ENCODE data around the gene SMG6. TPM values are rescaled to one million over a fixed set of nuclear protein-coding genes. Genes with fewer than 3 reads are reported as not detected.

The SMG6 gene
- polyA plus RNA-seq, 1 donor from 2014 or later = 5.9 TPM

DNA sequence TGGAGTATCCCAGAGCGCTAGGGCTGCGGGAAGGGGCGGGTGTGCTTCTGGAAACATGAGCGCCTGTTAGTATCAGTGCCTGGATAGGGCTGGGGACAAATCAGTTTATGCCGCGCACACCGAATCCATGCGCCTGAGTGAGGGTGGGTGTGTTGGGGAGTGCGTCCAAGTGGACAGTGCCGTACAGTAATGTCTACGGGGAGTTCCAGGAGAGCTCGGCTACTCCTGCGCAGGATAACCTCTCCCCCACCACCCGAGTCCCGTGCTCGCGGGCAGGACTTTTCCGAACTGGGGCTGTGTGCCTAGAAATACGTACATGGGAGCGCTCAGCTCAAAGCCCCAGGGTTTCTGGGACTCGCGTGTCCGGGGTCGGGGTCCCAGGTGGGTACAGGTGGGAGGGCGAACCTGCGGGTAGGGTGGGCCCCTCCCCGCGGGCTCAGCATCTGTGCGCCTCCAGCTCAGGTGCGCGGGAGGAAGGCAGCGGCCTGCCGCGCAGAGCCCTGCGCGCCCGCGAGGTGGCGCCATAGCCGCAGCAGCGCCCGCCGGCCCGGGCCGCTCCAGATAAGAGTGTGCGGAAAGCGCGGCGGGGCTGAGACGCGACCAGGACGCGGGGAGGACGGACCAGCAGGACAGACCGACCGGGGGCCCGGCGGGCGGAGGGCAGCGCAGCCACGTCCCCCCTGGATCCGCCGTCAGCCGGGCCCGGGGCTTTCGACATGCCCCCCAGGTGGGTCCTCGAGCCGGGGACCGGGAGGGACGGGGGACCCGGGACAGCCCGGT lies 248.9 kb downstream of the SMG6 start, which contains the start of gene HIC1:
HIC1 (plus strand) TSS at position 592 of the 780 bp plus-strand sequence. CDS start 1,588 bp downstream, outside the sequence.
- Mint-ChIP-seq H3K4me3 (peak within 1 kb of the TSS; percentile 72 to 89 (median 84)), H3K4me1 (peaks cover 4 to 15% (median 10%) of the 10 kb centered on the region in 3 donors), H3K27ac (peak within 1 kb of the TSS; percentile 68 to 90 (median 76)), H3K27me3 (peaks cover 12% of the 10 kb centered on the region), H3K9me3 (no peaks in the 10 kb centered on the region), H3K36me3 (no peaks in the 10 kb centered on the region)

DNA sequence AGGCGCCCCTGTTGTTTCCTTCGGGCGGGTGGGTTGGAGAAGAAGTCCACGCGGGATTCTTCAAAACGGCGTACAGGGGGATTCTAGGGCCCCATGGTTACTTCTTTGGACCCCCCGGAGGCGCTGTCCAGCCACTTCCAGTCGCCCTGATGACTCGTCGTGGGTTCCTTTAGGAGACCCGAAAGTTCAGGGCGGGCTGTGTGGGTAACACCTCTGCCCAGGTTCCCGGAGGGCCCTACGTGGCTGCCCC lies 249.4 kb downstream of the SMG6 start:
- H3K36me3 Mint-ChIP-seq = no peaks in the 10 kb centered on the region
- peaks cover 4 to 10% (median 5%) of the 10 kb centered on the region in 3 donors for H3K4me1 Mint-ChIP-seq
- H3K4me3 Mint-ChIP-seq = peak overlapping the region; percentile 72 to 89 (median 84)
- peak overlapping the region; percentile 68 to 90 (median 76) for H3K27ac Mint-ChIP-seq
- H3K27me3 Mint-ChIP-seq = peaks cover 9% of the 10 kb centered on the region
- H3K9me3 Mint-ChIP-seq = no peaks in the 10 kb centered on the region

- no peaks in the 10 kb centered on the region for H3K36me3 Mint-ChIP-seq
- H3K9me3 Mint-ChIP-seq = no peaks in the 10 kb centered on the region
- peaks cover 9% of the 10 kb centered on the region for H3K27me3 Mint-ChIP-seq
- peak overlapping the region; percentile 76 to 90 (median 80) for H3K27ac Mint-ChIP-seq
- peaks cover 7 to 9% (median 7%) of the 10 kb centered on the region in 3 donors for H3K4me1 Mint-ChIP-seq
- peak overlapping the region; percentile 72 to 89 (median 84) for H3K4me3 Mint-ChIP-seq
Observed at GRCh38 chr17:2053380-2054261, 250.0 kb downstream of the SMG6 start.

DNA sequence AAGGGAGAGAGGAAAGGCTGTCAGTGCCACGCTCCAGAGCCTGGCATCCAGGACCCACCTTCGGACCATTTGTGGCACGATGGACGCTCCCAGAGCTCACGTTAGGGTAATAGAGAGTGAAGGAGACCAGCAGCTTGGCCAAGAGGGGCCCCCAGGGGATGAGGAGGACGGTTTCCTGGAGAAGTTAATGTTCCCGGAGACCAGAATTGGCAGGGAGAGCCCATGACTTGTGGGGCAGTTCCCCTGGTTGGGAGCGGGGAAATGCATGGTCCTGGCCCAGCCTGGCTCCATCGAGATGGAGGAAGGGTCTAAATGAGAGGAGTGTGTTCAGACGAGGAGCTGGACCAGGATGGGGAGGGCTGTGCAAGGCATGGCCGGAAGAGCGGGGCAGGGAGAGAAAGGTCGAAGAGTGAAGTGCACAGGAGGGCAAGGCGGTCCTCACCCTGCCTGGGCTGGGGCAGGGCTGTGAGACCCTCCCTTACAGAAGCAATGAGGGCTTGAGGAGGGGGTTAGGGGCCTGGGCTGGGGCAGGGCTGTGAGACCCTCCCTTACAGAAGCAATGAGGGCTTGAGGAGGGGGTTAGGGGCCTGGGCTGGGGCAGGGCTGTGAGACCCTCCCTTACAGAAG lies 251.5 kb downstream of the SMG6 start:
- peak overlapping the region in 2 of 3 donors; percentile 84 to 90 for H3K27ac Mint-ChIP-seq
- H3K27me3 Mint-ChIP-seq = peaks cover 12% of the 10 kb centered on the region
- H3K4me3 Mint-ChIP-seq = peak overlapping the region; percentile 29 to 68 (median 54)
- H3K4me1 Mint-ChIP-seq = peaks cover 6 to 9% (median 8%) of the 10 kb centered on the region in 3 donors
- H3K36me3 Mint-ChIP-seq = no peaks in the 10 kb centered on the region
- no peaks in the 10 kb centered on the region for H3K9me3 Mint-ChIP-seq

DNA sequence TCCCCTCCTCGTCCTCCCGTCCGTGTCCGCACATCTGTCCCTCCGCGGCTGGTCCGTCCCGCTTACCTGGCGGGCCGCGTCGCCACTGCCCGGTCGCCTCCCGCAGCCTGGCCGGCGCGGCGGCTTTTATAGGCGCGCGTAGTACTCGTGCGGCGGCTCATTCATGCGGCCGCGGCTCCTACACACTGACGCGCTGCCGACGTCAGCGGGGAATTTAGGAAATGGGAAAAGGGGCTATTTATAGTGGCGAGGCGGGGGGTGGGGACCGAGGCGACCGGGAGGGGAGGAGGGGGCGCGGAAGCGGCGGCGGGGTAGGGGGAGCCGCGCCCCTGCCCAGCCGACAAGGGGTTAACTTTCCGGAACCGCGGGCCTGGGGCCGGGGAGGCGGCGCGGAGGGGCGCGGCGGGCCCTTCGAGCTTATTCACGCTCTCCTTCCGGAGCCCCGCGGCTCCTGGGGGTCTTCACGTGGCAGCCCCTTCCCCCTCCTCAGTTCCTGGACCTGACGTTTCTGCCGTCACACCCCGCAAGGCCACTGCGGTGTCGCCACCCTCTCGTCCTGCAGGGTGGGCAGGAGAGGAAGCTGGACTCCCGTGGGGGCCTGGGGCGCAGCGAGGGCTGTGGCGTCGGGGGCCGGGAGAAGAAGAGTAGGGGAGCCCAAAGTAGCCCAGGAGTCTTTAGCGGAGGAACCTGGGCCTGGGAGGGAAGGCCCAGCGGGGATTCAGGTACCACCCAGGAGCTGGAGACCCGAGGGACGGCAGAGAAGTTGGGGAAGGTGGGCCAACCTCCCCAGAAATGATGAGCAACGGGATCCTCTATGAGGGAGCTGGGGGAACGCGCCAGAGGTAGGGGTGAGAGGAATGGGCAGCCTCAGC lies 252.3 kb downstream of the SMG6 start:
- H3K9me3 Mint-ChIP-seq = no peaks in the 10 kb centered on the region
- H3K4me1 Mint-ChIP-seq = peaks cover 3 to 9% (median 8%) of the 10 kb centered on the region in 3 donors
- peaks cover 11% of the 10 kb centered on the region for H3K27me3 Mint-ChIP-seq
- peak overlapping the region in 2 of 3 donors; percentile 84 to 90 for H3K27ac Mint-ChIP-seq
- peak overlapping the region; percentile 41 to 86 (median 68) for H3K4me3 Mint-ChIP-seq
- H3K36me3 Mint-ChIP-seq = no peaks in the 10 kb centered on the region

DNA sequence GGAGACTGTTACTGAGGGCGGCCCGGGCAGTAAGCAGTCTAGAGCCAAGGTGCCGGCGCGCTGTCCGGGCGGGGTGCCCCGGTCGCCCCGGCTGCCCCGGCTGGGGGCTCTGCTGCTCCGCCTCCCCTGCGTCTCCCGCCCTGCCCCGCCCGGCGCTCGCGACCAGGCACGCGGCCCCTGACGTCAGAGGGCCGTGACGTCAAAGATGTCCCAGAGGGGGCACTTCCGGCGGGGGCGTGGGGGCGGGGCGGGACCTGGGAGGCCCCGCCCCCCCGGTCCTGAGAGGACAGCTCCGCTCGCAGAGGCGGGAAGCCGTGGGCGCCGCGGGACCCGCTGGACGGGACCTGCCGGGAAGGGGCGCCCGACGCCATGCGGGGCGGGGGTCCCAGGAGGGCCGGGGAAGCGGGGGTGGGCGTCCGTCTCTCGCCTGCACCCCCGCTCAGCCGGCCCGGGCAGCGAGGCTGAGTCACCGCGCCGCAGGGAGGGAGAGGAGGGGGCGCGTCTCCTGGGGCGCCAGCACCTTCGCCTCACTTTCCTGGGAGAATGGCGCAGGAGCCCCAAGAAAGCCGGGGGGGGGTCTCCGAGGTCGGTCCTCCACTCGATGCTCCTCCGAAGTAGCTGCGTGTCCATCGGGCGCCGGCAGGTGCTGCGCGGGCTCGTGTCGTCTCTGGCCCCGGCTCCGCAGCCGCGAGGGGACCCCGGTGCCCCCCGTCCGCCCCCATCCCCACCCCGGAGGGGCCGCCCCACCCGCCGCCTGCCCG lies 253.1 kb downstream of the SMG6 start:
- no peak overlapping the region for H3K4me3 Mint-ChIP-seq
- peak overlapping the region in 1 of 3 donors; percentile 90 for H3K27ac Mint-ChIP-seq
- H3K27me3 Mint-ChIP-seq = peaks cover 11% of the 10 kb centered on the region
- H3K9me3 Mint-ChIP-seq = no peaks in the 10 kb centered on the region
- no peaks in the 10 kb centered on the region for H3K36me3 Mint-ChIP-seq
- peaks cover 3 to 9% (median 8%) of the 10 kb centered on the region in 3 donors for H3K4me1 Mint-ChIP-seq

DNA sequence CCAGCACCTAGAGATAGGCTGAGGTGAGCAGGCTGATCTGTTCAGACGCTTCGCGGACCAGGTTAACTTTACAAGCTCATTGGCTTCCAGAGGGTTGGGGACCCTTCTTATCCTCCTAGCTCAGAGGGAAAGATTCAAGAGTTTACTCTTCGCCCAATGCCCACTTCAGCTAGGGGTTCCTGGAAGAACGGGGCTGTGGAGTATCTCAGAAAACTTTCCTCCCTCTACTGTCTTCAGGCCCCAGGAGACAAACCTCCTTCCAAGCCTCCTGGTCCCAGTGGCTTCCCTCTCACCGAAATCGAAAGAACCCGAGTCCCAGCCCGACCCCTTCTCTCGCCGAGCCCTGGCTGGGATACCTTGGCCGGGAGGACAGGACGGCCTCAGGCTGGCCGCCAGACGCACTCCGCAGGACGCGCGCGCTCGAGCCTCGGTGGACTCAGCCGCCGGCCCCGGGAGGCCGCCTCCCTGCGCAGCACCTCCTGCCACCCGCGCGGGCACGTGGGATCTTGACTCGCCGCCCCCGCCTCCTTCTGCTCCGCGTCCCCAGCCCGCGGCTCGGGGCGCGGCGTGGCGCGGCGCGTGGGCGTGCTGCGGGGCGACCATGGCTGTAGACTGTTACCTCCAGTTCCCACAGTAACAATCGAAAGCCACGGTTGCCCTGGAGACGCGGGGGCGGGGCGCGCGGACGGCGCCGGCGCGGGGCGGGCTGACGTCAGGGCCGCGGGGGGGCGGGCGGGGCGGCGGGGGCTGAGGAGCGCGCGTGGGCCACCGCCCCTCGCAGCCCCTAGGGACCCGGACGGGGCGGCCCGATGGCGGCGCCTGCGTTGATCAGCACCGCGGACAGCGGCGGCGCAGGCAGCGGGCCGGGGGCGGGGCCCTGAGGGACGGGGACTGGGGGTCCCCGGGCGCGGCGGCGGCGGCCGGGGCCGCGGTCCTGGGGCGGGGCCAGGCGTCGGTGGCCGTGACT lies 254.0 kb downstream of the SMG6 start:
- Mint-ChIP-seq H3K9me3 (no peaks in the 10 kb centered on the region), H3K4me3 (peak overlapping the region; percentile 60 to 82 (median 76)), H3K27me3 (peaks cover 11% of the 10 kb centered on the region), H3K4me1 (peaks cover 3 to 9% (median 8%) of the 10 kb centered on the region in 3 donors), H3K36me3 (peaks cover 1% of the 10 kb centered on the region), H3K27ac (peak overlapping the region in 2 of 3 donors; percentile 59 to 96)

GRCh38 chr17:2048805-2049204 lies 254.8 kb downstream of the SMG6 start:
- peak overlapping the region in 1 of 3 donors; percentile 96 for H3K27ac Mint-ChIP-seq
- peaks cover 1% of the 10 kb centered on the region for H3K36me3 Mint-ChIP-seq
- peak overlapping the region; percentile 60 to 82 (median 76) for H3K4me3 Mint-ChIP-seq
- H3K27me3 Mint-ChIP-seq = peaks cover 9% of the 10 kb centered on the region
- no peaks in the 10 kb centered on the region for H3K9me3 Mint-ChIP-seq
- peaks cover 3 to 6% (median 4%) of the 10 kb centered on the region in 3 donors for H3K4me1 Mint-ChIP-seq

DNA sequence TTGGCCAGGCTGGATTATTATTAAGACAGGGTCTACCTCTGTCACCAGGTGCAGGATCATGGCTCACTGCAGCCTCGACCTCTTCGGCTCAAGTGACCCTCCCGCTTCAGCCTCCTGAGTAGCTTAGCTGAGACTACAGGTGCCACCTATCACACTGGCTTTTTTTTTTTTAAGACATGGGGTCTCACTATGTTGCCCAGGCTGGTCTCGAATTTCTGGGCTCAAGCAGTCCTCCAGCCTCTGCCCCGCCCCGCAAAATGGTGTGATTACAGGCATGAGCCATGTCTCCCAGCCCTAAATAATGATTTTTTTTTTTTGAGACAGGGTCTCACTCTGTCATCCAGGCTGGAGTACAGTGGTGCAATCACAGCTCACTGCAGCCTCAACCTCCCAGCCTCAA lies 256.0 kb downstream of the SMG6 start:
- Mint-ChIP-seq H3K27me3 (peaks cover 5% of the 10 kb centered on the region), H3K4me3 (peak overlapping the region in 2 of 4 donors; percentile 37 to 54), H3K27ac (peak overlapping the region in 1 of 3 donors; percentile 96), H3K9me3 (no peaks in the 10 kb centered on the region), H3K4me1 (peaks cover 8 to 13% (median 8%) of the 10 kb centered on the region in 3 donors), H3K36me3 (peaks cover 5% of the 10 kb centered on the region)

- peak overlapping the region in 2 of 4 donors; percentile 43 to 91 for H3K4me3 Mint-ChIP-seq
- H3K9me3 Mint-ChIP-seq = no peaks in the 10 kb centered on the region
- H3K36me3 Mint-ChIP-seq = peaks cover 5% of the 10 kb centered on the region
- peaks cover 10 to 19% (median 13%) of the 10 kb centered on the region in 3 donors for H3K4me1 Mint-ChIP-seq
- H3K27me3 Mint-ChIP-seq = peaks cover 3% of the 10 kb centered on the region
- peak overlapping the region in 1 of 3 donors; percentile 84 for H3K27ac Mint-ChIP-seq
Observed at GRCh38 chr17:2044263-2044894, 259.2 kb downstream of the SMG6 start.

- peaks cover 7 to 15% (median 13%) of the 10 kb centered on the region in 3 donors for H3K4me1 Mint-ChIP-seq
- no peaks in the 10 kb centered on the region for H3K9me3 Mint-ChIP-seq
- peaks cover 3% of the 10 kb centered on the region for H3K27me3 Mint-ChIP-seq
- H3K4me3 Mint-ChIP-seq = peak overlapping the region in 3 of 4 donors; percentile 86 to 93 (median 91)
- H3K36me3 Mint-ChIP-seq = peaks cover 5% of the 10 kb centered on the region
- H3K27ac Mint-ChIP-seq = peak overlapping the region in 2 of 3 donors; percentile 84 to 93
Observed at GRCh38 chr17:2043785-2044184, 259.8 kb downstream of the SMG6 start.

DNA sequence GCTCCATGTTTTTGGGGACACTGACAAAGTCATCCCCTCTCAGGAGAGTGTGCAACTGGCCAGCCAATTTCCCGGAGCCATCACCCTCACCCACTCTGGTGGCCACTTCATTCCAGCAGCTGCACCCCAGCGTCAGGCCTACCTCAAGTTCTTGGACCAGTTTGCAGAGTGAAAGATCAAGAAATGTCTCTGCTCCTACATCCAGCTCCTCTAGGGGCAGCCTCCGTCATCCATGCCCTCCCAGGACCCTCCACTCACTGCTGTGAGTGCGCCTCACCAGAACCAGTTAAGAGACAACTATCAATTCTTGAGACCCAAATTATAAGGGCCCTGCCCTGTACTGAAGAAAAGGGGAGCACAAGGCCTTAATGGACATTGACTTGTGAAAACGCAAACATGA lies 260.7 kb downstream of the SMG6 start:
- Mint-ChIP-seq H3K27me3 (no peaks in the 10 kb centered on the region), H3K9me3 (no peaks in the 10 kb centered on the region), H3K4me3 (peak overlapping the region; percentile 86 to 95 (median 92)), H3K4me1 (peaks cover 7 to 13% (median 13%) of the 10 kb centered on the region in 3 donors), H3K36me3 (peaks cover 5% of the 10 kb centered on the region), H3K27ac (peak overlapping the region; percentile 84 to 95 (median 93))
